ENCODE data around the gene NUDT7. TPM values are rescaled to one million over a fixed set of nuclear protein-coding genes. Genes with fewer than 3 reads are reported as not detected.

The NUDT7 gene
- total RNA-seq, 1 donor = 5.1 TPM

DNA sequence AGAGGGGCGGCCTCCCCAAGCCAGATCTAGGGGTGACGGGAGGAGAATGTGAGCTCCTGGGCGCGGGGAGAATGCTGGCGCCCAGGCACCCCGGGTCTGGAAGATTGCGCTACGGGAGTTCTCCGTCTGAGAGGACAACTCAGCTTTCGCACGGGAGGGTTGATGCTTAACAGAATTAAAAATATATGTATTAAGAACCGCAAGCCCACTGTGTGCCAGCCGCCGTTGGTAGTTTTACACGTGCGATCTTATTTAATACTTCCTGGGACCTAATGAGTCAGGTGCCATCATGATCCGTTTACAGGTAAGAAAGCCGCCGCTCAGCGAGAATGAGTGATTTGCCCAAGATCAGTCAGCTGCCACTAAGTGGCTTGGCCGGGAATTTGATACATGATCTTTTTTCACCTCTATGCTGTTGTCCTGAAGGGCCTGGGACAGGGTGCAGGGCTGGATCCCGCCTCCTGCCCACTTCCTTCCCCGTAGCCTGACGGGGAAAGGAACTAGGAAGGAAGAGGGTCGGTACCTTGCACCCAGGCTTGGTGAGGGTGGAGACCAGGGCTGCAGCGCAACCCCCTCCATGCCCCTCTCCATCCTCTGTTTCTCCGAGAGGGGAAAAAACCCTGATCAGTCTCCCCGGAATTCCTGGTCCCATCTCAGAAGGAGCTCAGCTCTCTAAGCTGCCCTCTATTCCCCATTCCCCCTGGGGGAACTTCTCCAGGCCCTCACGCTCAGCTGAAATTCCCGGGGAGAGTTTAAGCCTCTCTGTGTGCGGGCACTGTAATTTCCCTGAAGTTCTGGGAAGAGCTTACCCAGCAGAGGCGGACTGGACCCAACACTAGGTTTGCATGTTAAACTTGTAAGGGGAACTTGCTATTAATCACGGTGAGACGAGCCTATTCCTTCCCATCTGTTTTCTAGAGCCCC lies 67.0 kb downstream of the NUDT7 start:
- Histone ChIP-seq H3K9me3 (ENCODE audit: low read depth, low read length) (no peaks in the 10 kb centered on the region), H3K27me3 (ENCODE audit: insufficient read depth, low read length) (peaks cover 38% of the 10 kb centered on the region), H3K79me2 (ENCODE audit: insufficient read depth, low read length) (no peaks in the 10 kb centered on the region), H3K27ac (ENCODE audit: low read depth, low read length) (no peak overlapping the region), H3K36me3 (ENCODE audit: insufficient read depth, low read length) (no peaks in the 10 kb centered on the region), H3K4me3 (ENCODE audit: insufficient read depth, low read length) (peak overlapping the region; percentile 58), H4K20me1 (ENCODE audit: insufficient read depth, low read length) (no peaks in the 10 kb centered on the region), H3K4me2 (ENCODE audit: insufficient read depth, low read length) (no peak overlapping the region), H3K4me1 (ENCODE audit: insufficient read depth, low read length) (no peaks in the 10 kb centered on the region), H2AFZ (ENCODE audit: low read length) (no peak overlapping the region)
- no peak for TF ChIP-seq CTCF (IDR thresholded peaks at IDR 0.05; ENCODE audit: extremely low read depth, low read depth, low read length)
- peak; percentile 50 for DNase-seq (ENCODE audit: insufficient read length, low spot score, missing footprints)

- TF ChIP-seq CTCF (IDR thresholded peaks at IDR 0.05; ENCODE audit: extremely low read depth, low read depth, low read length) = no peak
- H3K27ac ChIP-seq (ENCODE audit: low read depth, low read length) = no peak overlapping the region
- peaks cover 38% of the 10 kb centered on the region for H3K27me3 ChIP-seq (ENCODE audit: insufficient read depth, low read length)
- DNase-seq (ENCODE audit: insufficient read length, low spot score, missing footprints) = no peak
- H4K20me1 ChIP-seq (ENCODE audit: insufficient read depth, low read length) = no peaks in the 10 kb centered on the region
- H3K4me2 ChIP-seq (ENCODE audit: insufficient read depth, low read length) = no peak overlapping the region
- H3K4me1 ChIP-seq (ENCODE audit: insufficient read depth, low read length) = no peaks in the 10 kb centered on the region
- H3K79me2 ChIP-seq (ENCODE audit: insufficient read depth, low read length) = no peaks in the 10 kb centered on the region
- no peaks in the 10 kb centered on the region for H3K9me3 ChIP-seq (ENCODE audit: low read depth, low read length)
- no peaks in the 10 kb centered on the region for H3K36me3 ChIP-seq (ENCODE audit: insufficient read depth, low read length)
- no peak overlapping the region for H3K4me3 ChIP-seq (ENCODE audit: insufficient read depth, low read length)
- H2AFZ ChIP-seq (ENCODE audit: low read length) = no peak overlapping the region
Measured at GRCh38 chr16:77790009-77790372, 67.7 kb downstream of the NUDT7 start.

DNA sequence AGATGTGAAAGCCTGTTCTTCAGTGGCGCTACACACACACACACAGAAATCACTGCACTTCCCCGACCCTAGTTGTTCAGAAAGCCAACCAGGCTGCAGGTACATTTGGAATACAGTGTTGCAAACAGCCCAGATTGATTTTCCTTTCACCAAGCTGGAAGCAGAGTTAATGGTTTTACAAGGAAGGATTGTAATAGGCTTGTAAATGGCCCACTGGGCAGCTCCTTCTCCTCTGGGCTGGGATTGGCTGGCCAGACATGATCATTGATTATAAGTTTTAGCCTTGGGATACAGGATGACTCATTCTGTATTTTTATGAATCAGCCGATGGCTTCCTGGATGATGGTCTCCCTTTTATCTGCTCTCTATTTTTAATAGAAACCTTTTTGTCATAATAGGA lies 68.6 kb downstream of the NUDT7 start:
- H3K4me2 ChIP-seq (ENCODE audit: insufficient read depth, low read length) = no peak overlapping the region
- no peaks in the 10 kb centered on the region for H4K20me1 ChIP-seq (ENCODE audit: insufficient read depth, low read length)

More for the DNA sequence above, 68.6 kb downstream of the NUDT7 start:
- no peak for DNase-seq (ENCODE audit: insufficient read length, low spot score, missing footprints)
- Histone ChIP-seq H3K4me3 (ENCODE audit: insufficient read depth, low read length) (no peak overlapping the region), H3K79me2 (ENCODE audit: insufficient read depth, low read length) (no peaks in the 10 kb centered on the region), H3K27ac (ENCODE audit: low read depth, low read length) (no peak overlapping the region), H3K9me3 (ENCODE audit: low read depth, low read length) (no peaks in the 10 kb centered on the region), H2AFZ (ENCODE audit: low read length) (no peak overlapping the region), H3K27me3 (ENCODE audit: insufficient read depth, low read length) (peaks cover 38% of the 10 kb centered on the region), H3K36me3 (ENCODE audit: insufficient read depth, low read length) (no peaks in the 10 kb centered on the region), H3K4me1 (ENCODE audit: insufficient read depth, low read length) (no peaks in the 10 kb centered on the region)
- no peak for TF ChIP-seq CTCF (IDR thresholded peaks at IDR 0.05; ENCODE audit: extremely low read depth, low read depth, low read length)

Other genes starting within 250 kb of the NUDT7 start
- under 0.01 TPM in 1 of 2 replicates, not detected in the other for gene VAT1L, start 66.0 kb downstream of the NUDT7 start, total RNA-seq